ENCODE data around the gene NBR1.
A peak's percentile ranks its signal among the peaks of the same experiment; 100 is the strongest.

DNA sequence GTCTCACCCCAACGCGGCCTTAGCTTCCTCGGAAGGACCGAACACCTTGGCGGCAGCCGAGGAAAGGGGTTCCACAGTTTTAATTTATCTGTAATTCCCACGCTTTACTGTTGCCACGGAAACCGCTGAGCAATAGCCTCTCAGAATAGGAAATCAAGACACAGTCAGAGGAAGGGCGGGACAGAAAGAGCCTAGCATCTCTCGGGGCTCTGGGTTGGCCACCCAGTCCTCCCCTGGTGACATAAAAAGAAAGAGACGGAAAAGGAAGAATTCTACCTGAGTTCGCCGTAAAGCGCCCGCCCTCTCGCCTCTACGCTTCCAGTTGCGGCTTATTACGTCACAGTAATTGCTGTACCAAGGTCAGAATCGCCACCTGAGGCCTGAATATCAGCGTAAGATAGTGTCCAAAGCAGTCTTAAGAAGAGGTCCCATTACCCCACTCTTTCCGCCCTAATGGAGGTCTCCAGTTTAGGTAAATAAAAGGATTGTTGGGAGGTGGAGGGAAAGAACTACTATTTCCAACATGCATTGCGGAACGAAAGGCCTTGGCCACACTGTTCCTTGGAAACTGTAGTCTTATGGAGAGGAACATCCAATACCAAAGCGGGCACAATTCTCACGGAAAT, 761 bp upstream of the NBR1 start:
- TF ChIP-seq, protein P1, sequence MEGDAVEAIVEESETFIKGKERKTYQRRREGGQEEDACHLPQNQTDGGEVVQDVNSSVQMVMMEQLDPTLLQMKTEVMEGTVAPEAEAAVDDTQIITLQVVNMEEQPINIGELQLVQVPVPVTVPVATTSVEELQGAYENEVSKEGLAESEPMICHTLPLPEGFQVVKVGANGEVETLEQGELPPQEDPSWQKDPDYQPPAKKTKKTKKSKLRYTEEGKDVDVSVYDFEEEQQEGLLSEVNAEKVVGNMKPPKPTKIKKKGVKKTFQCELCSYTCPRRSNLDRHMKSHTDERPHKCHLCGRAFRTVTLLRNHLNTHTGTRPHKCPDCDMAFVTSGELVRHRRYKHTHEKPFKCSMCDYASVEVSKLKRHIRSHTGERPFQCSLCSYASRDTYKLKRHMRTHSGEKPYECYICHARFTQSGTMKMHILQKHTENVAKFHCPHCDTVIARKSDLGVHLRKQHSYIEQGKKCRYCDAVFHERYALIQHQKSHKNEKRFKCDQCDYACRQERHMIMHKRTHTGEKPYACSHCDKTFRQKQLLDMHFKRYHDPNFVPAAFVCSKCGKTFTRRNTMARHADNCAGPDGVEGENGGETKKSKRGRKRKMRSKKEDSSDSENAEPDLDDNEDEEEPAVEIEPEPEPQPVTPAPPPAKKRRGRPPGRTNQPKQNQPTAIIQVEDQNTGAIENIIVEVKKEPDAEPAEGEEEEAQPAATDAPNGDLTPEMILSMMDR (IDR thresholded peaks at IDR 0.05 in 8 of 11, conservative IDR thresholded peaks at IDR 0.05 in 3 of 11): peak in 1 of 11 experiments; percentile 20
- no peak for TF ChIP-seq POLR2A (IDR thresholded peaks at IDR 0.05)
- peak in 2 of 3 donors; percentile 1 to 85 for TF ChIP-seq POLR2AphosphoS5 (IDR thresholded peaks at IDR 0.05)

All from spleen (tissue), 7 donors.